ENCODE data around the gene HMGXB3.
A peak's percentile ranks its signal among the peaks of the same experiment; 100 is the strongest.

Gene HMGXB3, protein sequence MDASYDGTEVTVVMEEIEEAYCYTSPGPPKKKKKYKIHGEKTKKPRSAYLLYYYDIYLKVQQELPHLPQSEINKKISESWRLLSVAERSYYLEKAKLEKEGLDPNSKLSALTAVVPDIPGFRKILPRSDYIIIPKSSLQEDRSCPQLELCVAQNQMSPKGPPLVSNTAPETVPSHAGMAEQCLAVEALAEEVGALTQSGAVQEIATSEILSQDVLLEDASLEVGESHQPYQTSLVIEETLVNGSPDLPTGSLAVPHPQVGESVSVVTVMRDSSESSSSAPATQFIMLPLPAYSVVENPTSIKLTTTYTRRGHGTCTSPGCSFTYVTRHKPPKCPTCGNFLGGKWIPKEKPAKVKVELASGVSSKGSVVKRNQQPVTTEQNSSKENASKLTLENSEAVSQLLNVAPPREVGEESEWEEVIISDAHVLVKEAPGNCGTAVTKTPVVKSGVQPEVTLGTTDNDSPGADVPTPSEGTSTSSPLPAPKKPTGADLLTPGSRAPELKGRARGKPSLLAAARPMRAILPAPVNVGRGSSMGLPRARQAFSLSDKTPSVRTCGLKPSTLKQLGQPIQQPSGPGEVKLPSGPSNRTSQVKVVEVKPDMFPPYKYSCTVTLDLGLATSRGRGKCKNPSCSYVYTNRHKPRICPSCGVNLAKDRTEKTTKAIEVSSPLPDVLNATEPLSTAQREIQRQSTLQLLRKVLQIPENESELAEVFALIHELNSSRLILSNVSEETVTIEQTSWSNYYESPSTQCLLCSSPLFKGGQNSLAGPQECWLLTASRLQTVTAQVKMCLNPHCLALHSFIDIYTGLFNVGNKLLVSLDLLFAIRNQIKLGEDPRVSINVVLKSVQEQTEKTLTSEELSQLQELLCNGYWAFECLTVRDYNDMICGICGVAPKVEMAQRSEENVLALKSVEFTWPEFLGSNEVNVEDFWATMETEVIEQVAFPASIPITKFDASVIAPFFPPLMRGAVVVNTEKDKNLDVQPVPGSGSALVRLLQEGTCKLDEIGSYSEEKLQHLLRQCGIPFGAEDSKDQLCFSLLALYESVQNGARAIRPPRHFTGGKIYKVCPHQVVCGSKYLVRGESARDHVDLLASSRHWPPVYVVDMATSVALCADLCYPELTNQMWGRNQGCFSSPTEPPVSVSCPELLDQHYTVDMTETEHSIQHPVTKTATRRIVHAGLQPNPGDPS (N-terminal part only)

DNA sequence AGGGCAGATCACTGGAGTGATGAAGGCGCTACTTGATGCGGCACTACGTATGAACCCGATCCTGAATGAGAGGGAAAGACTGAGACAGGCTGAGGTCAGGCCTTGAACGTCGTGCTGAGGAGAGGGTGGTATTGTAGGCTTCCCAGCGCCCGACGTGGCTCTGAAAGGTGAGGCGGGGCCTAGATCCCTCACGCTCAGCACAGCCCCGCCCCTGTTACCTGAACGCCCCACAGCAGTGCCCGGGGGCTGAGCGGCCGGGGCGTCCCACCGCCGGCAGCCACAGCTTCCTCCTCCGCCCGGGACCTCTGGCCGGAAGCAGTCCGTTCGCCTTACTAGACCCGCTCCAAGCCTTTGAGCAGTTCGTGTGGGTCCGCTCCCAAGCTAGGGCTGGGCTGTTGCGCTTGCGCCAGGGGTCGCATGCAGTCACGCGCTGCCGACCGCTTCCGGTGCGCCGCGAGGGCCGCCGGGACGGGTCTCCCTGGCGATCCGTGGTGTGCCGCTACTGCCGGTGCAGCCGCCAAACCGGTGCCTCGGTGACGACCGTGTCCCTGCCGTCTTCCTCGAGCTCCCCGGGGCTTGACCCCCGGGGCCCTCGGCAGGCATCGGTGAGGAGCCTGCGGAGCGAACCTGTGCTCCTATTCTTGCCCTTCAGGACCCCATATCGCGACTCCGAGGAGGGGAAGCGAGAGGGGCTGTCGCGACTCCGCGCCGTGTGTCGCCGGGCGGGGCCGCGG is at the start of gene HMGXB3, which contains the start of gene TIGD6:
HMGXB3 (plus strand) TSS at position 484 of the 734 bp plus-strand sequence. CDS start 4,114 bp downstream, outside the sequence.
TIGD6 (minus strand) TSS at position 399 of the 734 bp plus-strand sequence. CDS start 4,306 bp downstream, outside the sequence.
- DNase-seq: peak; percentile 94

DNA sequence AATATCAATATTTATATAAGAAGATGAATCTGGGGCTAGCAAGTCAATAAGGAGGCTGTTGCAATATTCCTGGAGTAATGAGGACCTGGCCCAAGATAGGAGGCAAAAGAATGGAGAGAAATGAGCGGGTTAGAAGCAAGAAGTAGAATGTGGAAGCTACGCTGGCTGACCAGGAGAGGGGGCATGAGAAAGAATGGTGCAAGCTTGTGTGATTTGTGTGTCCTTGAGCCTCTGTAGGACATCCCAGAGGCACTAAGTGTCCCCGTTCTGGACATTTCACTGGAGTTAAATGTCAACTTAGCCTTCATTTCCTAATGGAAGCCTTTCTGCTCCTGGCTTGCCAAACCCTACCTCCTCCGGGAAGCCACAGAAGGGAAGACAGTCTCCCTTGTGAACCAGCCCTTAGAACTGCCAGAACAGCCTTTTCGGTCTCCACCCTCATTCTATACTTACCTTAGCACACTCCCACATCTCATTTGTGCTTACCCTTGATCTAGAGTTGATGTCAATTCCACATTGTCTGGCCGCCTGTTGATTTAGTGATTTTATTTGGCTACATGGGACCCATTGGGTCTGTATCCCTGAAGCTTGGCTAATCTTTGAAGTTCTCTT is 49.3 kb upstream of the HMGXB3 start:
- DNase-seq: no peak

DNA sequence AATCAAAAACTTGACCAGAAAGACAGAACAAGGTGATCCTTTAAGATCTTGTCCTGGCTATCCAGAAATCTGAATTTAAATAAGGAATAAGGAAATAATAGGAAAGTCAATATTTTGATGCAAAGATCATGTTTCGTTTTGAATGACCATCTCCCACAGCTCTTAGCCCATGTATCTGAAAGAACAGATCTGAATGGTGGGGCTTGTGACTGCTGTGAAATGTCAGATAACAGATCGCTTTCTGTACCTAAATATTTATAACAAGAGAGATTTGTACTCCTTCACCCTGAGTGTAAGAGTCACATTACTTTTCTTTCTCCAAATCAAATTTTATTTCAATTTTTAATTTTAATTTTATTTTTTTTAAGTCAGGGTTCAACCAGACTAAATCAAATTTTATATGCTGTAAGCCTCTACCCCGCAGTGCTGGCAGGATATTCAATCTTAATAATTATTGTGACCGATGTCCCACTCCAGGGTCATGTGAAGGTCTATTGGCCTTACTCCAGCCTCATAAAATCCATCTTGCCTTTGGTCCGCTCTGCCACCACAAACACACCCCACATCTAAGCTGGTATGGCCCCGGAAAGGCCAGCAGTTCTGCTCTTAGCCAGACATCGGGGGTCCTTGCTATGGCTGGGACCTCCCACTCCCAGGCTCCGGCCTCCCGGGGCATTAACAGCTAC is 47.0 kb upstream of the HMGXB3 start:
- no peak for DNase-seq

DNA sequence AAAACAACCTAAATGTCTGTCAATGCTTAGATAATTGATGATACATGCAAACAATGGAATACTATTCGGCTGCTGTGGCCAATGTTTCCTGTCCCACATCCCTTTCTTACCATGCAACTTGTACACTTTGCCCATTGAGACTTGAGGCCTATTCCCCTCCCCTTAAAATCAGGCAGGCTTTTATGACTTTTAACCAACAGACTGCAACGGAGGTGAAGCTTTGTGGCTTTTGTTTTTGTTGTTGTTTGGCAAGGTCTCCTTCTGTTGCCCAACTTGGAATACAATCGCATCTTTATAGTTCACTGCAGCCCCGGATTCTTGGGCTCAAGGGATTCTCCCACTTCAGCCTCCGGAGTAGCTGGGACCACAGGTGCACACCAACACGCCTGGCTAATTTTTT is 45.7 kb upstream of the HMGXB3 start:
- DNase-seq: no peak

DNA sequence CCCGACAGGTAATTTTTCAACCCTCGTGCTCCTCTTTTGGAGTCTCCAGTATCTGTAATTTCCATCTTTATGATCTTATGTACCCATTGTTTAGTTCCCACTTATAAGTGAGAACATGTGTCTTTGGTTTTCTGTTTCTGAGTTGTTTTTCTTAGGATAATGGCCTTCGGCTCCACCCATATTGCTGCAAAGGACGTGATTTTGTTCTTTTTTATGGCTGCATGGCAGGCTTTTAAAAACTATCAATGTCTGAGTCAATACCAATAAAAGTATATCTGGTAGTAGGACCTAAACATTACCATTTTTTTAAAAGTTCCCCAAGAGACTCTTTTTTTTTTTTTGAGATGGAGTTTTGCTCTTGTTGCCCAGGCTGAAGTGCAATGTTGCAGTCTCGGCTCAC is 43.9 kb upstream of the HMGXB3 start:
- DNase-seq: no peak

DNA sequence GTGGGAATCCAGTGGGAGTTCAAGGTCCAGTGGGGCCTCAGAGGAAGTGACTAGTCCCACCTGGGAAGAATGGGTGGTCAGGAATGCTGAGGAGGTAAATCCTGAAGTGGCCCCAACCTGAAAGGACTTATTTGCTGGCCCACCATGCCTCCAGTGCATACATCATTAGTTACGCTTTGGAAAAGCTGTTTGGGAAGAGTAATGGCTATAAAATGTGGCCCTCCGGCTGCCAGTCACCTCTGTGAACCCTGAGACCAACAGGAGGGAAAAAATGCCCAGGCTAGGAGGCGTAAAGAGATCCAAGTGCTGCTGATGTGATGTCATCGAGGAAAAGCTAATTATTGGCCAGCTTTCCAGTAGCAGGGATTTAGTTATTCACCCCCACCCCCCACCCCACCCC is 42.7 kb upstream of the HMGXB3 start:
- no peak for DNase-seq

DNA sequence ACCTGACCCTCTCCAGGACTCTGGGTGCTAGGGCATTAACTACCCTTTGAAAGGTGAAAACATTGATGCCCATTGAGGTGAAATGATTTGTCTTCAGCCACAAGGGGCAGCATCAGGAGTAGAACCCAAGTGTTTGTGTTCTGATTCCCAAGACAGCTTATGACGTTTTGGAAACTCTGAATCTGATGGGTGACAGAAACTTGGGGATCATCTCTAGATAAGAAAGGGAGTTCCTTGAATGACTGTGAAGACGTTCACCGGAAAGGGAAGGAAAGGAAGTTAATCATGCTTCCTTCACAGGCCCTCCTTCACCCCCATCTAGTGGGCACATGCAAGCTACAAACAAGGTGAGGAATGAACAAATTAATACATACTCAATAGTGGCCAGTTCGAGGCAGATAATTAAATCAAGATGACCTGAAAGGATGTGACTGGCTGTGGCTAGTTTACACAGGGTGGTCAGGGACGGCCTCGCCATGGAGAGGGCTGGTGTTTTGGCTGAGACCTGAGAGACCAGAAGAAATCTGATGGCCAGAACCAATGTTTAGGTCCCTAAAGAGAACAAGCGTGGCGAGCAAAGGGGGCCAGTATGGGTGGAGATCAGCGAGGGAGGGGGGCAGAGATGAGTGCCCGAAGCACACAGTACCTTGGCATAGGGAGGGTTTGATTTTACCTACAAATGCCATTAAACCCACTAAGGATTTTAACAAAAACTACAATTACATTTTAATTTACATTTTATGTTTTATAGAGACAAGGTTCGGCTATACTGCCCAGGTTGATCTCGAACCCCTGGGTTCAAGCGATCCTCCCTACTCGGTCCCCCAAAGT is 40.9 kb upstream of the HMGXB3 start:
- peak; percentile 4 for DNase-seq

DNA sequence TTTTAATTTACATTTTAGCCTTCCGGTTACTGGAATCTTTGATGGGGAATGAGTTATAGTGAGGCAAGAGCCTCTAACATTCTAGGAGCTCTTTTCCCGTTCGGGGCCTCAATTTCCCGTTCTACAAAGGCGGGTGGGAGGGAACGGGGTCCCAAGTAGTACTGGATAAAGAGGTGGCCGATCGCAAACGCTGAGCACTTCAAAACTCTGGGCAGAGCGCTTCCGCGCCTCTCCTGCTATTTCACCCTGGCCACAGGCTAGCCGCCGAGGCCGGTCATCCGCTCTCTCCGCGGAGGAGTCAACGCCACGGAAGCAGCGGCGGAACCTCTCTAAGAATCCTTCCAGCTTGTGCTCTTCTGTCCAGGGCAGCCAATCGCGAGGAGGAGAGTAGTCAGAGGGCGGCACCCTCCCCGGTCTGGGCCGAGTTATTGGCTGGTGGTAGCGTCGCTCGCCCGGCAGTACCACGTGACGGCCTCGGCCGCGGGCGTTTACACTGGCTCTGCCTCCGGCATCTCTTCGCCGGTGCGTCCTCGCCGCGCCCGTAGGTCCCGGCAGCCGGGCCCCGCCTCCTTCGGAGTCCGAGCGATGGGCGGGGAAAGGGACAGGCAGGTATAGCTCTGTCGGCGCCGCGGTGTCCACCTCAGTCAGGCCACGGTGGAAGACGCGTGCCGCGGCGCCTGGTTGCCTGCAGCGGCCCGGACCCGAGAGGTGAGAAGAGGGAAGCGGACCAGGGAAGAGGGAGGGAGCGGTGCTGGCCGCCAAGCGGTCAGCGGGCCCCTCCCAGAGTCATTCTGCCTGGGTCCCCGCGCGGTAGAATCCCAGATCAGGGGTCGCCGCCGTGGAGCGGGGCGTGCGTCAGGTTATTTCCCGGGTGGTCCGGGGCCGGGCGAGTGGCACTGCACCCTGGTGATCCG is 40.0 kb upstream of the HMGXB3 start, which contains the start of gene SLC26A2:
SLC26A2 (plus strand) TSS at position 487 of the 914 bp plus-strand sequence. CDS start 16,895 bp downstream, outside the sequence.
- peak; percentile 96 for DNase-seq

DNA sequence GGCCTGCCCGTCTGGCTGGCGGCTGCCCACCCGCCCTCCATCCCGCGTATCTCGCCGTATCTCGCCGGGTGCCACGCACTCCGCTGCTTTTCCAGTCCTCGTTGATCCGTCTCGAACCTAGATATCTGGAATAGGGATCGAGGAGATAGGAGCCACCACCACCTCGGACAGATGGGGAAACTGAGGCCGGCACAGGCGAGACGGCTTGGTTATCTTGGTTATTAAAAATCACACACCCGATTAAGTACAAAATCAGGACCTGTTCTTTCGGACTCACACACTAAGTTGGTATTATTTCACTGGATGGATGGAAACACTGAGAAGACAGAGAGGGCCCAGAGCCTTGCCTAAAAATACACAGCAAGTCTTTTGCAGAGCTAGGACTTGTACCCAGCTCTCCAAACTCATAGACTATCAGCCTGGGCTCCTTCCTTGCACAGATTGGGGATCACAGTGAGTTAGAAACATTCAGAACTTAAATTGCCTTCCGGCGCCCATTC is 39.3 kb upstream of the HMGXB3 start:
- no peak for DNase-seq

DNA sequence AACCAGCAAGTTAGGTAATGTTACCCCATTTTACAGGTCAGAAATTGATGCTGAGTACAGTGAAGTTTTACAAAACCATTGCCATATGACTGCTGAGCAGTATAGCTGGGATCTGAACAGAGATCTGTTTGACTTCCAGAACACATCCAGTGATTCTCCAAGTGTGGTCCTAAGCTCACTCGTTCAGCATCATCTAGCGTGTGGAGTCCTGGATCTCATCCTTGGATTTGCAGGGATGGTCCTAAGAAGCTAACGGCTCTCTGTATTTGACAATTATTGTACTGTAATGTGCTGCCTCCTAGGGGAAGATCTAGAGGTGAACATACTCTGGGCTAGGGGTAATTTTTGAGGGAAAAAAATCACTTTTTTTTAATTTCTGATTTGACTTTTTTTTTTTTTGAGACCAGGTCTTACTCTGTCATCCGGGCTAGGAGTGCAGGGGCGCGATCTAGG is 38.6 kb upstream of the HMGXB3 start:
- peak; percentile 18 for DNase-seq

DNA sequence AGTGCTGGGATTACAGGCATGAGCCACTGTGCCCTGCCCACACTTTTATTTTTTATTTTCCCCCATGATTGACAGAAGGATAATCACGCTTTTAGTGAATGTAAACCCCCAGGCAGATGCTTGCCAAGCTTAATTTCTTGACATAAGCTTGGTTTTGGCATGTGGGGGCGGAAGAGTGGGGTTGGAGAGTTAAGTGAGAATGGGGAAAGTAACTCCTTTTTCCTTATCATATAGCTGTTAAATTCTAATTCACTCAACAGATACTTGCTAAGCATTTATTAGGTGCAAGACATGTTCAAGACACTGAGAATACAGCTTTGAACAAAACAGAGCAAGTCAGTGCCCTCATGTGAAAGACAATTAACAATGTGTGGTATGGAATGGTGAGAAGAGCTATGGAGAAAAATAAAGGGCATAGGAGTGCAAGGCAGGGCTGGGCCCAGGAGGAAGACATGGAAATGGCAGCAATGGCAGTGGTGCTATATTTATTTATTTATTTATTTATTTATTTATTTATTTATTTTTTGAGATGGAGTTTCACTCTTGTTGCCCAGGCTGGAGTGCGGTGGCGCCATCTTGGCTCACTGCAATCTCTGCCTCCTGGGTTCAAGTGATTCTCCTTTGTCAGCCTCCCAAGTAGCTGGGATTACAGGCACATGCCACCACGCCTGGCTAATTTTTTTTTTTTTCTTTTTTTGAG is 37.8 kb upstream of the HMGXB3 start:
- DNase-seq: no peak

DNA sequence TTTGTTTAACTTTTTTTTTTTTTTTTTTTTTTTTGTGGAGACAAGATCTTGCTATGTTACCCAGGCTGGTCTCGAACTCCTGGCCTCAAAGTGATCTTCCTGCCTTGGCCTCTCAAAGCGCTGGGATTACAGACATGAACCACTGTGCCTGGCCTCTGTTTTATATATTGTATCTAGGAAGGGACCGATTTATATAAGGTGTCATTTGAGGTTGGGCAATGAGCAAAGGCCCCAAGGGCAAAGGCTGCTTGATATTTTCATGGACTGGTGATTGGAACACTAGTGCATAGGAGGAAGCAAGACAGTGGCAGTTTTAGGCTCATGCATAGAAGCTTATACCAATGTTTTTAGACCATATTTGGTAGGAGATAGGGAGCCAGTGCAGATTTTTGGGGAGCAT is 36.8 kb upstream of the HMGXB3 start:
- no peak for DNase-seq

DNA sequence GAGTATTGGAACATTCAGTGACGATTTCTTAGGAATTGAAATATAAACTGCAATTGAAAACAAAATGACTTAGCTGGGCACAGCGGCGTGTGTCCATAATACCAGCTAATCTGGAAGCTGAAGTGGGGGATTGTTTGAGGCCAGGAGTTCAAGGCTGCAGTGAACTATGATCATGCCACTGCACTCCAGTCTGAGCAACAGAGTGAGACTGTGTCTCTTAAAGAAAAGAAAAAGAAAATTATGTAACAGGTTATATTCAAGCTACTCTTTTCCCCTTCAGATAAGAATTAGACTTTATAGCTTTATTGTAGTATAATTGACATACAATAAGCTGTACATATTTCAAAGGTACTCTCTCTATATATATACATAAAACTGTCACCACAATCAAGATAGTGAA is 33.6 kb upstream of the HMGXB3 start:
- DNase-seq: no peak

DNA sequence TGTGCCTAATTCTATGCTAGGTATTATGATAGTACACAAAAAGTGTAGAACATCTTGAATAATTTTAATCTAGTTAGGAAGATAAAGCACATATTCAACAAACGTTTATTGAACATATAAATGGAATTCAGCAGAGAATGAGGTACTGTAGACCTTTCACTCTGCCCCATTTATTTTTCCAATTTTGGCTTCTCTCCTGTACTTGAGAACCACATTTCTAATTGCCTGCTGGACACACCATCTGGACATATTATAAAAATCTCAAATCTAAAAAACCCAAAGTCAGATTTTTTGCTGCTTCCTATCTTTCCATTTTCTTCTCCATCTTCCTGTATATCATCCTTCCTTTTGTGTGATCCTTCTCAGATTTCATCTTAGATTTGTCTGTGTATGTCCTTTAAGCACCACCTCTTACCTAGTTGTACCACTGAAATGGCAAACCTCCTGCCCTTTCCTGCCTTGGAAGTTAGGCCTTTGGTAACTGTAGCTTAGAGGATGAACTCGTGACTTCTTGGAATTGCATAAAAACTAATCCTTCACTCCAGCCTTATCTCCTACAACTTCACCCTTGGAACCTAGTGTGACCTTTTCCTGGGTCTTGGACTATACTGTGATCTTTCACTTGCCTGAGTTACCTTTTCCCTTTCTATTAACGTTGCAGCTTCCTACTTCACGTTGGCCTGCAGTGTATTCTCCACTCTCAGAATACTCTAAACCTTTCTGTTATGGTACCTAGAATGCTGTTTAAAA is 31.2 kb upstream of the HMGXB3 start:
- no peak for DNase-seq

DNA sequence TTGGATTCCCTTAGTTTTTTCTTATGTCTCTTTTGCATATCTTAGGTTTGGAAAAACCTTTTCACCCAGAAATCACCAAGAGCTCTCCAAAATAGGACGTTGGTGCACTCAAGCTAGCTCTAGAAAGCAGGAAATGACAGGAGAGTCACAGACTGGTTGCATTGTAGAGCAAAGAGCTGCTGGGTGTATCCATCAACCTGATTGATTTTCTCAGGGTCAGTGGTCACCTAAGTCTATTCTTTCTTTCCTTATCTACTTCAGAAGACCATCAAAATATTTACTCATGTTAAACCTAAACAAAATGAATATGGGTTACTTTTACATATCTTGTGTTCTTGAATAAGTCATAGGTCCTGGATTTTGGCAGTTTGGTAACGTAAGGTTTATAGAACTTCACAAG is 25.1 kb upstream of the HMGXB3 start:
- DNase-seq: no peak

DNA sequence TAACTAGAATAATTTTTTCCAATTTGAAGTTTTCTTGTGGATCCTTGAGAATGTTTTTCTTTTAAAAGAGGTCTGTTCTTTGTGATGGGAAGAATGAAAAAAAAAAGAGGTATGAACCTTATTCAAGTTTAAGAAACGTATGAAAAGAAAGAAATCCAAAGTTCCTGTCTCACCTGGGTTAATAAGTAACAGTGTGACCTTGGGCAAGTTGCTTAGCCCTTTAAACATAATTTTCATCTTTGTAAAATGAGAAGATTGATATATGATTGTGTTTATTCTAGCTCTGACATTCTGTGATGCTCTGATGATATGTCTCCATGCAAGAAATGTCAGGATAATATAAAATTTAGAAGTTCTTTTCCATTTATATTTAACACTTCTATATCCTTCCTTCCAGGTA is 20.6 kb upstream of the HMGXB3 start:
- DNase-seq: no peak

DNA sequence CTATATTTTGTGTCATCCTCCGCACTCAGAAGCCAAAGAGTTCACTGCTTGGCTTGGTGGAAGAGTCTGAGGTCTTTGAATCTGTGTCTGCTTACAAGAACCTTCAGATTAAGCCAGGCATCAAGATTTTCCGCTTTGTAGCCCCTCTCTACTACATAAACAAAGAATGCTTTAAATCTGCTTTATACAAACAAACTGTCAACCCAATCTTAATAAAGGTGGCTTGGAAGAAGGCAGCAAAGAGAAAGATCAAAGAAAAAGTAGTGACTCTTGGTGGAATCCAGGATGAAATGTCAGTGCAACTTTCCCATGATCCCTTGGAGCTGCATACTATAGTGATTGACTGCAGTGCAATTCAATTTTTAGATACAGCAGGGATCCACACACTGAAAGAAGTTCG is 19.3 kb upstream of the HMGXB3 start:
- DNase-seq: no peak
